ENCODE results near the gene WSCD2.

The WSCD2 gene

GRCh38 chr12:108129017-108129812, at the start of gene WSCD2:
WSCD2 (plus strand) TSS chr12:108129288; CDS start chr12:108195833, 66,545 bp downstream.
- no peak for DNase-seq (ENCODE audit: low read depth in 2 of 2)

GRCh38 chr12:108079721-108080120, 49.4 kb upstream of the WSCD2 start:
- DNase-seq (ENCODE audit: low read depth in 2 of 2), result no peak

GRCh38 chr12:108080363-108080762, 48.7 kb upstream of the WSCD2 start:
- no peak for DNase-seq (ENCODE audit: low read depth in 2 of 2)

- DNase-seq (ENCODE audit: low read depth in 2 of 2), result no peak
These were observed 46.6 kb upstream of the WSCD2 start for GRCh38 chr12:108082485-108082884.

- DNase-seq (ENCODE audit: low read depth in 2 of 2), result no peak
These were observed 41.2 kb upstream of the WSCD2 start for GRCh38 chr12:108087900-108088299.

GRCh38 chr12:108090107-108090899, 38.8 kb upstream of the WSCD2 start:
- no peak for DNase-seq (ENCODE audit: low read depth in 2 of 2)

- no peak for DNase-seq (ENCODE audit: low read depth in 2 of 2)
These were observed 38.0 kb upstream of the WSCD2 start for GRCh38 chr12:108090932-108091678.

- DNase-seq (ENCODE audit: low read depth in 2 of 2), result no peak
These were observed 37.4 kb upstream of the WSCD2 start for GRCh38 chr12:108091679-108092051.

GRCh38 chr12:108093209-108093608, 35.9 kb upstream of the WSCD2 start:
- DNase-seq (ENCODE audit: low read depth in 2 of 2), result no peak

GRCh38 chr12:108094056-108094649, 34.9 kb upstream of the WSCD2 start:
- no peak for DNase-seq (ENCODE audit: low read depth in 2 of 2)

- no peak for DNase-seq (ENCODE audit: low read depth in 2 of 2)
These were observed 31.8 kb upstream of the WSCD2 start for GRCh38 chr12:108097160-108097911.

GRCh38 chr12:108098374-108098773, 30.7 kb upstream of the WSCD2 start:
- no peak for DNase-seq (ENCODE audit: low read depth in 2 of 2)

GRCh38 chr12:108099073-108099472, 30.0 kb upstream of the WSCD2 start:
- no peak for DNase-seq (ENCODE audit: low read depth in 2 of 2)

GRCh38 chr12:108099778-108100489, 29.2 kb upstream of the WSCD2 start:
- DNase-seq (ENCODE audit: low read depth in 2 of 2), result no peak

- no peak for DNase-seq (ENCODE audit: low read depth in 2 of 2)
These were observed 27.4 kb upstream of the WSCD2 start for GRCh38 chr12:108101605-108102175.

GRCh38 chr12:108102363-108102762, 26.7 kb upstream of the WSCD2 start:
- DNase-seq (ENCODE audit: low read depth in 2 of 2), result no peak

- DNase-seq (ENCODE audit: low read depth in 2 of 2), result no peak
These were observed 26.0 kb upstream of the WSCD2 start for GRCh38 chr12:108103087-108103486.

- DNase-seq (ENCODE audit: low read depth in 2 of 2), result no peak
These were observed 25.6 kb upstream of the WSCD2 start for GRCh38 chr12:108103517-108103916.

GRCh38 chr12:108104657-108105056, 24.4 kb upstream of the WSCD2 start:
- no peak for DNase-seq (ENCODE audit: low read depth in 2 of 2)

GRCh38 chr12:108106599-108106998, 22.5 kb upstream of the WSCD2 start:
- no peak for DNase-seq (ENCODE audit: low read depth in 2 of 2)

Data from stimulated activated CD8-positive, alpha-beta memory T cell treated with anti-CD3 and anti-CD28 coated beads, Interleukin-7, amount 100 ng/mL, for 1 hour (primary cell).